SIG-M5 (cell line): ENCODE measurements around the gene AKR1D1.
"Not testable (repeated sequence)": the region's sequence is repeated elsewhere in the genome, so short reads cannot be mapped to it uniquely, and the experiment has no call there.

Experiments used
- DNase-seq: peaks from one replicate; lab custom pipeline; 2025; lab: John Stamatoyannopoulos, UW

AKR1D1 gene

GRCh38 chr7:138076196-138076595, at the start of gene AKR1D1:
TSS of gene AKR1D1 (plus strand) at chr7:138076459. CDS start at chr7:138076519, 60 bp downstream.
- no peak for DNase-seq

GRCh38 chr7:138027100-138027499, 49.2 kb upstream of the AKR1D1 start:
- no peak for DNase-seq

- no peak for DNase-seq
Observed at GRCh38 chr7:138029126-138029525, 47.1 kb upstream of the AKR1D1 start.

GRCh38 chr7:138029941-138030340, 46.3 kb upstream of the AKR1D1 start:
- DNase-seq: no peak

GRCh38 chr7:138030679-138031351, 45.4 kb upstream of the AKR1D1 start:
- DNase-seq: no peak

- DNase-seq: no peak
Observed at GRCh38 chr7:138032186-138032585, 44.1 kb upstream of the AKR1D1 start.

GRCh38 chr7:138032770-138033169, 43.5 kb upstream of the AKR1D1 start:
- no peak for DNase-seq

GRCh38 chr7:138033241-138033640, 43.0 kb upstream of the AKR1D1 start:
- no peak for DNase-seq

GRCh38 chr7:138036135-138036534, 40.1 kb upstream of the AKR1D1 start:
- no peak for DNase-seq

GRCh38 chr7:138040063-138040462, 36.2 kb upstream of the AKR1D1 start:
- not testable (repeated sequence) for DNase-seq

GRCh38 chr7:138044897-138045296, 31.4 kb upstream of the AKR1D1 start:
- DNase-seq: no peak

GRCh38 chr7:138047907-138048306, 28.4 kb upstream of the AKR1D1 start:
- DNase-seq: no peak

- DNase-seq: no peak
Observed at GRCh38 chr7:138049505-138050116, 26.6 kb upstream of the AKR1D1 start.

GRCh38 chr7:138051712-138052247, 24.5 kb upstream of the AKR1D1 start:
- DNase-seq: not testable (repeated sequence)

- no peak for DNase-seq
Observed at GRCh38 chr7:138052696-138053095, 23.6 kb upstream of the AKR1D1 start.

GRCh38 chr7:138055698-138056097, 20.6 kb upstream of the AKR1D1 start:
- not testable (repeated sequence) for DNase-seq

GRCh38 chr7:138063400-138063799, 12.9 kb upstream of the AKR1D1 start:
- DNase-seq: no peak

GRCh38 chr7:138064856-138065357, 11.4 kb upstream of the AKR1D1 start:
- DNase-seq: no peak

- DNase-seq: no peak
Observed at GRCh38 chr7:138065827-138066226, 10.4 kb upstream of the AKR1D1 start.

GRCh38 chr7:138066954-138067394, 9.3 kb upstream of the AKR1D1 start:
- no peak for DNase-seq

- no peak for DNase-seq
Observed at GRCh38 chr7:138067774-138068173, 8.5 kb upstream of the AKR1D1 start.

- DNase-seq: no peak
Observed at GRCh38 chr7:138070908-138071307, 5.4 kb upstream of the AKR1D1 start.

- no peak for DNase-seq
Observed at GRCh38 chr7:138072726-138073125, 3.5 kb upstream of the AKR1D1 start.
